GM12874 (cell line): ENCODE data around the gene LMNA.

Source experiments
- TF ChIP-seq, protein P1 (sequence below): IDR thresholded peaks from 2 replicates; pipeline ENCODE4 v1.5.1; 2011; ENCODE audit warnings: low read depth, mild to moderate bottlenecking, control low read depth, low read length, moderate library complexity; ENCODE audit not compliant: insufficient read depth

The LMNA gene

GRCh38 chr1:156114101-156114918 is at the start of gene LMNA:
LMNA (plus strand) TSS chr1:156114711; CDS start chr1:156114919, 208 bp downstream.
- TF ChIP-seq, protein P1, sequence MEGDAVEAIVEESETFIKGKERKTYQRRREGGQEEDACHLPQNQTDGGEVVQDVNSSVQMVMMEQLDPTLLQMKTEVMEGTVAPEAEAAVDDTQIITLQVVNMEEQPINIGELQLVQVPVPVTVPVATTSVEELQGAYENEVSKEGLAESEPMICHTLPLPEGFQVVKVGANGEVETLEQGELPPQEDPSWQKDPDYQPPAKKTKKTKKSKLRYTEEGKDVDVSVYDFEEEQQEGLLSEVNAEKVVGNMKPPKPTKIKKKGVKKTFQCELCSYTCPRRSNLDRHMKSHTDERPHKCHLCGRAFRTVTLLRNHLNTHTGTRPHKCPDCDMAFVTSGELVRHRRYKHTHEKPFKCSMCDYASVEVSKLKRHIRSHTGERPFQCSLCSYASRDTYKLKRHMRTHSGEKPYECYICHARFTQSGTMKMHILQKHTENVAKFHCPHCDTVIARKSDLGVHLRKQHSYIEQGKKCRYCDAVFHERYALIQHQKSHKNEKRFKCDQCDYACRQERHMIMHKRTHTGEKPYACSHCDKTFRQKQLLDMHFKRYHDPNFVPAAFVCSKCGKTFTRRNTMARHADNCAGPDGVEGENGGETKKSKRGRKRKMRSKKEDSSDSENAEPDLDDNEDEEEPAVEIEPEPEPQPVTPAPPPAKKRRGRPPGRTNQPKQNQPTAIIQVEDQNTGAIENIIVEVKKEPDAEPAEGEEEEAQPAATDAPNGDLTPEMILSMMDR, result no peak

GRCh38 chr1:156065212-156065611 is 49.3 kb upstream of the LMNA start:
- TF ChIP-seq, protein P1, result no peak

DNA sequence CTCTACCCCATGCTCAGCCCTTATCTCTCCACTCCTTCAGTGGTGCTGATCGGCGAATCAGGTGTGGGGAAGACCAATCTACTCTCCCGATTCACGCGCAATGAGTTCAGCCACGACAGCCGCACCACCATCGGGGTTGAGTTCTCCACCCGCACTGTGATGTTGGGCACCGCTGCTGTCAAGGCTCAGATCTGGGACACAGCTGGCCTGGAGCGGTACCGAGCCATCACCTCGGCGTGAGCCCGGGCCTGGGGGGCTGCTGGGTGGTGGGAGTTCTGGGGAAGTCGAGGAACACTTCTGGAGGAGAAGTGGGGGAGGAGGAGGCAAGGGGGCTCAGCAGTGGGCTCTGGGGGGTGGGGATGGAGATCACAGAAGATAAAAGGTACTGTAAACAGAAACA is 48.6 kb upstream of the LMNA start:
- TF ChIP-seq, protein P1, result no peak

DNA sequence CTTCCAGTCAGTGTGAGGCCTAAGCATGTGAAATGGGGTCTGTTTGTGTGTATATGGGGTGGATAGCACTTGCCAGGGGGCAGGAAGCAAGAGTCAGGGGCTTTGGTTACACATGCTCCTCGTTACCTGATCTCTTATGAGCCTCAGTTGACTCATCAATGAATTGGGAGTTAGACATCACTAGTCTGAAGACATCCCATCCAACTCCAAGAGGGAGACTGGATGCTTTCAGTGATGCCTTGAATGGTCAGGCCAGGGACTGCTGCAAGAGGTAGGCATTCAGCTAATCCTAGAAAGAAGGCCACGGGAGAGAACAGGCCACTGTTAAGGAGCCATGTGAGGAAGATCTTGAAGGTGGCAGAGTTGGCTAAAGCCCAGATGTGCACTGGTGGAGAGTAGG is 47.2 kb upstream of the LMNA start:
- TF ChIP-seq, protein P1, result no peak

DNA sequence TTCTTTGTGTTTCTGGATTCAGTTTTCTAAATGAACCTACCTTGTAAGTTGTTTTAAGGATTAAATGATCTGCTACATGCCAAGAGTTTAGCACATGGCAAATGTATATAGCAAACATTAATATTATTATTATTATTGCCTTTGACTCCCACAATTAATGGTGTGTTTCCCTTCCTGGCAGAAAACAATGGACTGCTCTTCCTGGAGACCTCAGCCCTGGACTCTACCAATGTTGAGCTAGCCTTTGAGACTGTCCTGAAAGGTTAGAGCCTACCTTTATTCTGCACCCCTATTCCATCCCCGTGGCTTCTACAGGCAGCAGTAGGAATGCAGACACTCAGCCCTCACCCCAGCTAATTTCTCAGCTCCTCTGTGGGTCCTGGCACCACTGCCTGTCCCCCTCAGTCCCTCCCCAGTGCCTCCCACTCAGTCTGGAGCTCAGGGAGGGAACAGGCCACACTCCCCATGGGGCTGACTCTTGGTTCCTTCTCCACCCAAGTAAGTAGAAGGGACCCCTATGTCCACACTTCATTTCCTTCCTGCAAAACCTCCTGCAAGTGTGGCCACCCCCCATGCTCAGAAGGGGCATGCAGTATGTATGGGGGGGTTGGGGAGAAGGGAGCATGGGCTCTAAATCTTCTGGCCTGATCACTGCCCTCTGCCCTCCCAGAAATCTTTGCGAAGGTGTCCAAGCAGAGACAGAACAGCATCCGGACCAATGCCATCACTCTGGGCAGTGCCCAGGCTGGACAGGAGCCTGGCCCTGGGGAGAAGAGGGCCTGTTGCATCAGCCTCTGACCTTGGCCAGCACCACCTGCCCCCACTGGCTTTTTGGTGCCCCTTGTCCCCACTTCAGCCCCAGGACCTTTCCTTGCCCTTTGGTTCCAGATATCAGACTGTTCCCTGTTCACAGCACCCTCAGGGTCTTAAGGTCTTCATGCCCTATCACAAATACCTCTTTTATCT is 44.7 kb upstream of the LMNA start:
- TF ChIP-seq, protein P1, result no peak

GRCh38 chr1:156070548-156070947 is 44.0 kb upstream of the LMNA start:
- TF ChIP-seq, protein P1, result no peak

GRCh38 chr1:156072251-156072650 is 42.3 kb upstream of the LMNA start:
- TF ChIP-seq, protein P1, result no peak
